ENCODE measurements around the gene WDFY3.

DNA sequence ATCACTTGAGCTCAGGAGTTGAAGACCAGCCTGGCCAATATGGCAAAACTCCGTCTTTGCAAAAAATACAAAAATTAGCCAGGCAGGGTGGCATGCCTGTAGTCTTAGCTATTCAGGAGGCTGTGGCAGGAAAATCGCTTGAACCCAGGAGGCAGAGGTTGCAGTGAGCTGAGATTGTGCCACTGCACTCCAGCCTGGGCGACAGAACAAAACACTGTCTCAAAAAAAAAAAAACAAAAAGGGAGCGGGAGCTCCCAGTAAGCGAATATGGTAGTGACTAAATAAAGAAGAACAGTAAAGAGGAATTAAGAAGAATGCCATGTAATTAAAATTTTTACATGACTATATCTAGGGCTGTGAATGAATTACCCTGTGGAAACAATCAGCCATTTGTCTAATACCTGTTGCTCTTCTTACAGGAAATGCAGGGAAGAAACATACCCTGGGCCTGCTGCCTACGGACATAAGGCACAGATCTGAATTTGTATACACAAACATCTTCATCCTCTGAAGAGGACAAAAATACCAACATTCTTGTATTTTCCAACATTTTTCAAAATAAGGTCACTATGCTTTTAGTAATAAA, 11.4 kb downstream of the WDFY3 start:
- TF ChIP-seq, protein P1, sequence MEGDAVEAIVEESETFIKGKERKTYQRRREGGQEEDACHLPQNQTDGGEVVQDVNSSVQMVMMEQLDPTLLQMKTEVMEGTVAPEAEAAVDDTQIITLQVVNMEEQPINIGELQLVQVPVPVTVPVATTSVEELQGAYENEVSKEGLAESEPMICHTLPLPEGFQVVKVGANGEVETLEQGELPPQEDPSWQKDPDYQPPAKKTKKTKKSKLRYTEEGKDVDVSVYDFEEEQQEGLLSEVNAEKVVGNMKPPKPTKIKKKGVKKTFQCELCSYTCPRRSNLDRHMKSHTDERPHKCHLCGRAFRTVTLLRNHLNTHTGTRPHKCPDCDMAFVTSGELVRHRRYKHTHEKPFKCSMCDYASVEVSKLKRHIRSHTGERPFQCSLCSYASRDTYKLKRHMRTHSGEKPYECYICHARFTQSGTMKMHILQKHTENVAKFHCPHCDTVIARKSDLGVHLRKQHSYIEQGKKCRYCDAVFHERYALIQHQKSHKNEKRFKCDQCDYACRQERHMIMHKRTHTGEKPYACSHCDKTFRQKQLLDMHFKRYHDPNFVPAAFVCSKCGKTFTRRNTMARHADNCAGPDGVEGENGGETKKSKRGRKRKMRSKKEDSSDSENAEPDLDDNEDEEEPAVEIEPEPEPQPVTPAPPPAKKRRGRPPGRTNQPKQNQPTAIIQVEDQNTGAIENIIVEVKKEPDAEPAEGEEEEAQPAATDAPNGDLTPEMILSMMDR (IDR thresholded peaks at IDR 0.05), result no peak
- TF ChIP-seq EZH2 (IDR thresholded peaks at IDR 0.05; ENCODE audit: borderline replicate concordance, insufficient read depth, low read depth, low read length, poor library complexity, severe bottlenecking), result no peak

Data from B cell (primary cell).